GM18526 (cell line): Measurements from ENCODE around the gene ADCY7.

Source experiments
- POLR2A ChIP-seq: IDR thresholded peaks from 3 replicates; pipeline ENCODE4 v1.6.1; 2011; ENCODE audit not compliant: insufficient read length; ENCODE audit errors: extremely low read depth

The ADCY7 gene

DNA sequence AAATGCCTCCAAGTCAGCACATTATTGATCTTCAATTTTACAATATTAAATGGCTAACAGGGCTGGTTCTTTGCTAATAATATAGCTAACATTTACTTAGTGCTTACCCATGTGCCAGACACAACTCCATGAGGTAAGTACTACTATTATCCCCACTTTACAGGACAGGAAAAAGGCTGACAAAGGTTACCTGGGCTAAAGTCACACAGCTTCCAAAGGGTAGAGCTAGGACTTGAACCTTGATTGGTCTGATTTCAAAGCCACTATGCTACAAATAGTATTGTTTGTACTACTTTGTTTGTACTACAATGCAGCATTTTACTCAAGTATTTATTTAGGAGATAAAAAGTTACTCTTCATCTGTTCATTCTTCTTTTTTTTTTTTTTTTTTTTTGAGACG, 70.5 kb downstream of the ADCY7 start:
- no peak for TF ChIP-seq POLR2A

GRCh38 chr16:50338371-50339231, 72.2 kb downstream of the ADCY7 start:
- TF ChIP-seq POLR2A, result no peak

- no peak for TF ChIP-seq POLR2A
These were observed 74.2 kb downstream of the ADCY7 start for GRCh38 chr16:50340578-50340977.

DNA sequence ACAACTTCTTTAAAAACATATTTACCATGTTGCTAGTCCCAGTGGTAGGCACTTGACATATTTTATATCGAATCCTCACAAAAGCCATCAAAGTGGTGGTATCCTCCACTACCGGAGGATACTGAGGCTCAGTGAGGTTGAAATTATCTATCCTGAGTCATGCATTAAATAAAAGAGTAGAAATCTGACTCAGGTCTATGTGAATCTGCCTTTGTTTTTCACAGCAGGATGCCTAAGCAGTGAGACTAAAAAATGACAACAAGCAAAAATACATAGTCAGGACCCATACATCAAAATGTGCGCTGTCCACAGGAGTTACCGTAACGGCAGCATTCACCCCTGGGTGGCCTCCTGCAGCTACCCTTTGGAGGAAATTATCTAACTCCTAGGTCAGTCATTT, 84.8 kb downstream of the ADCY7 start:
- no peak for TF ChIP-seq POLR2A

DNA sequence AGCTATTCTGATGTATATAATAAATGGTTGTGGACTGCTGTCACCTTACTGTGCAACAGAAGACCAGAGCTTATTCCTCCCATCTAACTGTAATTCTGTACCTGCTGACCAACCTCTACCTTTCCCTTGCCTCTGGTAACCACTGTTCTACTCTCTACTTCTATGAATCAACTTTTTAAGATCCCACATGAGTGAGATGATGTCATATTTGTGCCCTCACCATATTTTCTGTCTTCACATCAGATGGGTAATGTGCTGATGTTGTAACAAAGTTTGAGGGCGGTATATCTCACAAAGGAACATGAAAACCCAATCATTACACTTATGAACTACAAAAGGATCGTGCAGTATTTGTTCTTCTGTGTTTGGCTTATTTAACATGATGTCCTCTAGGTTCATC, 85.6 kb downstream of the ADCY7 start:
- no peak for TF ChIP-seq POLR2A

GRCh38 chr16:50354082-50354481, 87.7 kb downstream of the ADCY7 start:
- TF ChIP-seq POLR2A, result no peak

- no peak for TF ChIP-seq POLR2A
These were observed 88.5 kb downstream of the ADCY7 start for GRCh38 chr16:50354629-50355456.

- no peak for TF ChIP-seq POLR2A
These were observed 93.3 kb downstream of the ADCY7 start for GRCh38 chr16:50359626-50360025.

DNA sequence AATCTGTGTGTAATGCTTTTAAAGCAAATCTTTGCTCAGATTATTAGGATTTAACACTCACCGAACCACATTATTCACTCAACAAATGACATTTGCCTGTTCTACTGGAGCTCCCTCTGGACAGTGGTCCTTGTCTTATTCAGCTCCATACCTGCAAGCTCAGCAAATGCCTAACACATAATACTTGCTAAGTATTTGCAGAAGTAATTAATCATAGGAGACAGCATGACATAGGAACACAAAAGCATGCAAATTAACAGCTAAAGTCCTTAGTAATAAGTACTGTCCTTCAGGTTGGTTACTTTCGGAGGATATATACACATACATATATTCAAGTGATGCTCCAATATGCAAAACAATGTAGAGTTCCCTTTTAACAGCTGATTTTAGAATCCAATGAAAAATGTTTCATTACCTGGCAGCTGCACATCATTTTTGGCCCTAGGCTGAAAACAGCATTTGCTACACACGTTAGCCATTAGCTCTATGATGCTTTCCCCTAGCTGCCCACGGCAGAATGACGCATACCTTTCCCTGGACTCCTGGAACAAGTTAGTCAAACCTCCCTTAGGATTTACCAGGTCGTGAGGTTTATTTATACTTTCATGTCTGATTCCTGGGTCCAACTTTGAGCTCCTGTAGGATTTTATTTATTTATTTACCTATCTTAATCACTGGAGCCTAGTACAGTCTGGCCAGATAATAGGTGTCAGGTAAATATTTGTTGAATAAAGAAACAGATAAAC, 93.9 kb downstream of the ADCY7 start:
- TF ChIP-seq POLR2A, result no peak

- TF ChIP-seq POLR2A, result no peak
These were observed 94.4 kb downstream of the ADCY7 start for GRCh38 chr16:50360779-50361178.

GRCh38 chr16:50363656-50364055, 97.3 kb downstream of the ADCY7 start:
- no peak for TF ChIP-seq POLR2A

DNA sequence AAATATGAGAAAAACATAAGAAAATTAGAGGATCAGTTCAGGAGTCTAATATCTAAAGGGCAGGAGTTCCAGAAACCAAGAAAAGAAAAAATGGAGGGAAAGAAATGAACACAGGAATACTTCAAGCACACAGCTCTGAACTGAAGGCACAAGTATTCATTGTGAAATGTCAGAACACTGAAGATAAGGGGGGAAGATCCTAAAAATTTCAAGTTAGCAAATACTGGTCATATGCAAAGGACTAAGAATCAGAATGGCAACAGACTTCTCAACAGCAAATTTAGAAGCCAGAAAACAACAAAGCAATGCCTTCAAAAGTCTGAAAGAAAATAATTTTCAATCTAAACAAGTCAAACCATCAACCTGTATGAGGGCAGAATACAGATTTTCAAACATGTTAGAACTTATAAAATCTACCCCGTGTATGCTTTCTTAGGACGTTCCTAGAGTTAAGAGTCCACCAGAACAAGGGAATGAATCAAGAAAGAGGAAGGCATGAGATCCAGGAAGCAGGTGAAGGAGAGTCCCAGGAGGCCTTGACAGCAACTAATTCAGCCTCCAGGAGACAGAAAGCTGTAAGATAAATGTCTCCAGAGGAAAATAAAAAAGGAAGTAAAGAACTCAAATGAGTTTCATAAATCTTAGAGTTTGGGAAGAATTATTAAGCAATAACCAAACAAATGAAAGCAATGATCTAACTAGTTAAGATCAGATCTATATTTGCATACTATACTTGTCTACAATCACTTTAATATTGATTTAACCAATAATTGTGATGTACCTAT, 99.6 kb downstream of the ADCY7 start:
- no peak for TF ChIP-seq POLR2A
